ENCODE measurements around the gene ZBTB33. TPM values are rescaled to one million over a fixed set of nuclear protein-coding genes. Genes with fewer than 3 reads are reported as not detected.
A peak's percentile ranks its signal among the peaks of the same experiment; 100 is the strongest.

The ZBTB33 gene
- total and polyA plus RNA-seq, 4 donors = 2.6 to 12.1 (median 5.7) TPM

DNA sequence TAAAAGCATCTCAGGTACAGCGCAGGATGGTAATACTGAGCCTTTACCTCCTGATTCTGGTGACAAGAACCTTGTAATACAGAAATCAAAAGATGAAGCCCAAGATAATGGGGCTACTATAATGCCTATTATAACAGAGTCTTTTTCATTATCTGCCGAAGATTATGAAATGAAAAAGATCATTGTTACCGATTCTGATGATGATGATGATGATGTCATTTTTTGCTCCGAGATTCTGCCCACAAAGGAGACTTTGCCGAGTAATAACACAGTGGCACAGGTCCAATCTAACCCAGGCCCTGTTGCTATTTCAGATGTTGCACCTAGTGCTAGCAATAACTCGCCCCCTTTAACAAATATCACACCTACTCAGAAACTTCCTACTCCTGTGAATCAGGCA is 3.2 kb downstream of the ZBTB33 start:
- no peaks in the 10 kb centered on the region for H3K4me1 ChIP-seq (ENCODE audit: control insufficient read depth in 1 of 2, insufficient read depth in 2 of 2, low read length in 2 of 2)
- H3K9me3 ChIP-seq (ENCODE audit: control insufficient read depth, low read length) = no peaks in the 10 kb centered on the region
- DNase-seq (no peak), ATAC-seq (ENCODE audit: low FRiP score) (no peak)
- no peaks in the 10 kb centered on the region for H3K36me3 ChIP-seq (ENCODE audit: control insufficient read depth in 1 of 2, insufficient read depth in 2 of 2, low read length in 1 of 2)
- intact Hi-C loops (cut with DNase I) = loop anchor here in 1 of 2 donors (10.0 kb wide), 1 partner anchor 211 kb away; the partner anchor contains the start of gene LAMP2
- WGBS, 2 donors = 73 to 91% methylated on average over 6 of the region's 6 CpGs
- no peaks in the 10 kb centered on the region for H3K27me3 ChIP-seq (ENCODE audit: control insufficient read depth in 1 of 2, insufficient read depth in 2 of 2, low read length in 1 of 2)
- no peak overlapping the region for H3K4me3 ChIP-seq (ENCODE audit: low read length in 2 of 2)
- no peak overlapping the region for H3K27ac ChIP-seq (ENCODE audit: low read depth in 1 of 2, low read length in 2 of 2)

DNA sequence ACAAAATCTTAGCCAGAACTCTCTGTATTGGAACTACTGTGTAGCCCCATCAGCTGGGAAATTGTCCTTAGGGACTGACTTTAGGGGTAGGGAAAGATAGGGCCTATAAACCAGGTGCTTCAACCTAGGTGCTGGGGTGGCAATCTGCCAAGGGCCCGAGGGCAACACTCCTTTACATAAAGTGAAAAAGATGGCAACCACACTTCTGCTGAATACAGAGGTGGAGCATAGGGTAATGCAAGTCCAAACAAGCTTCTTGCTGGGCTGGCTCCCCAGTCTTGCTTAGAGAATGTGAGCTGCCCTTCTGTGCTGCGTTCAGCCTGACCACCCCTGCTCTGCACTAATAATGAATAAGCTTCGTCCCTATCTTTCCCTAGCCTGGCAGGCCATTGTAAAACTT is 9.8 kb downstream of the ZBTB33 start:
- intact Hi-C loops (cut with DNase I) = no loop called here
- no peak for ATAC-seq (ENCODE audit: low FRiP score)
- 46 to 63% methylated on average over 3 of the region's 3 CpGs for whole genome bisulfite sequencing, 2 donors

DNA sequence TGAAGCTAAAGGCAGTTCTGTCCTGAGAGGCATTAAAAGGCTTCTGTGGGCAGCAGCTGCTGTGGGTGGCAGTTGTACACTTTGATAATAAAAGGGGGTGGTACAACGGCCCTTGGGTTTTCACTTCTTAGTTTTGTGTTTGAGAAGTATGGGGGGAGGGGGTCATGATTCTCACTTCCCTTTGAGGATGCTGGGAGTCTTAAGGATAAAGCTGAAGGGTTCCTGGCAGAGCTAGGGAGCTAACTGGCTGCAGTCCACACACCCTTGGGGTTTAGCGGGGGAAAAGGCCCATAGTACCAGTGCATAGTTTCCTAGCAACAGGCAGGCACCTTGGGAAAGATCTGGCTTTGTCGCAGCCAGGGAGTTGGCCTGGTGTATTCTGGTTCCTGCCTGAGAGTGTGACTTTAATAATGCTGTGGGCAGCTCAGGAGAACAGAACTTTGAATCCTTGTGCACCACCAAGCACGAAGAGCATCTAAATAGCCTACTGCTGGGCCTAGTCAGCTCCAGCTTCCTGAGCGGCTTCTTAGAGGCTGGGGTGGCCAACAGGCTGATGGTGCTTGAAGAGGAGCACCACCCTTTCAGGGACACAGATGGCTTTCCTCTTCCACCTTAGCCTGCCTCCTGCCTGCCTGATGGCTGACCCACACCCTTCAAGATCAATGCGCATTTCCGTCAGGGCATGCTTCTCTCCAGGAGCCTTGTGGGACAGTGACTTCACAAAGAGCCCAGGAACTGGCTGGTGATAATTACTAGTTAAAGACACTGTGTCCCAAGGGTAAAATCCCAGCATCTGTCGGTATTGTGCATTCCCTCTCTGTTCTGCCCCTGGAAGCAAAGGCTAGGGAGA is 12.5 kb downstream of the ZBTB33 start:
- H3K27me3 ChIP-seq (ENCODE audit: control insufficient read depth in 1 of 2, insufficient read depth in 2 of 2, low read length in 1 of 2) = no peaks in the 10 kb centered on the region
- no peaks in the 10 kb centered on the region for H3K36me3 ChIP-seq (ENCODE audit: control insufficient read depth in 1 of 2, insufficient read depth in 2 of 2, low read length in 1 of 2)
- ATAC-seq (ENCODE audit: low FRiP score) = no peak
- H3K27ac ChIP-seq (ENCODE audit: low read depth in 1 of 2, low read length in 2 of 2) = no peak overlapping the region
- no peaks in the 10 kb centered on the region for H3K9me3 ChIP-seq (ENCODE audit: control insufficient read depth, low read length)
- H3K4me1 ChIP-seq (ENCODE audit: control insufficient read depth in 1 of 2, insufficient read depth in 2 of 2, low read length in 2 of 2) = no peaks in the 10 kb centered on the region
- no peak overlapping the region for H3K4me3 ChIP-seq (ENCODE audit: low read length in 2 of 2)
- no peak for DNase-seq
- 53 to 69% methylated on average over 8 of the region's 8 CpGs for WGBS, 2 donors
- intact Hi-C loops (cut with DNase I) = no loop called here

More for the DNA sequence above, 9.8 kb downstream of the ZBTB33 start:
- DNase-seq = no peak
- Histone ChIP-seq H3K27me3 (ENCODE audit: control insufficient read depth in 1 of 2, insufficient read depth in 2 of 2, low read length in 1 of 2) (no peaks in the 10 kb centered on the region), H3K4me3 (ENCODE audit: low read length in 2 of 2) (no peak overlapping the region), H3K27ac (ENCODE audit: low read depth in 1 of 2, low read length in 2 of 2) (no peak overlapping the region), H3K4me1 (ENCODE audit: control insufficient read depth in 1 of 2, insufficient read depth in 2 of 2, low read length in 2 of 2) (no peaks in the 10 kb centered on the region), H3K9me3 (ENCODE audit: control insufficient read depth, low read length) (no peaks in the 10 kb centered on the region), H3K36me3 (ENCODE audit: control insufficient read depth in 1 of 2, insufficient read depth in 2 of 2, low read length in 1 of 2) (no peaks in the 10 kb centered on the region)

DNA sequence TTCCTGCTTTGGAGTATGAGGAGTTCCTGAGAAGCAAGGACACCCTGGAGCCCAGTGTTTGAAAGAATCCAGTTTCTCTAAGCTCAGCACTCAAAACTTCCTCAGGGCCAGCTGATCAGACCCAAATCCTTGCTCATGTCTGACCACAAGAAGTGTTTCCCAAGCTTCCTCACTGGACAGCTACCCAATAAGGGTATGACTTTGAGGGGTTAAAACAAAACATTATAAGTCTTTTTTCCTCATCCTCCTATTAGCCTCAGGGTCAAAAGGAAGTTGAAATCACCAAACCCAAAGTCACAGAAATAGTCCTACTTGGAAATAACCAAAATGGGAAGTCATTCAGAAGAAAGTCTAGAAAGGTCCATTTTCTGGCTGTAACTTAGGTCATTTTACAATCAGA is 13.7 kb downstream of the ZBTB33 start:
- Histone ChIP-seq H3K27ac (ENCODE audit: low read depth in 1 of 2, low read length in 2 of 2) (no peak overlapping the region), H3K4me3 (ENCODE audit: low read length in 2 of 2) (no peak overlapping the region), H3K27me3 (ENCODE audit: control insufficient read depth in 1 of 2, insufficient read depth in 2 of 2, low read length in 1 of 2) (no peaks in the 10 kb centered on the region), H3K4me1 (ENCODE audit: control insufficient read depth in 1 of 2, insufficient read depth in 2 of 2, low read length in 2 of 2) (no peaks in the 10 kb centered on the region), H3K36me3 (ENCODE audit: control insufficient read depth in 1 of 2, insufficient read depth in 2 of 2, low read length in 1 of 2) (no peaks in the 10 kb centered on the region), H3K9me3 (ENCODE audit: control insufficient read depth, low read length) (no peaks in the 10 kb centered on the region)
- DNase-seq = no peak
- no peak for ATAC-seq (ENCODE audit: low FRiP score)
- intact Hi-C loops (cut with DNase I) = no loop called here

DNA sequence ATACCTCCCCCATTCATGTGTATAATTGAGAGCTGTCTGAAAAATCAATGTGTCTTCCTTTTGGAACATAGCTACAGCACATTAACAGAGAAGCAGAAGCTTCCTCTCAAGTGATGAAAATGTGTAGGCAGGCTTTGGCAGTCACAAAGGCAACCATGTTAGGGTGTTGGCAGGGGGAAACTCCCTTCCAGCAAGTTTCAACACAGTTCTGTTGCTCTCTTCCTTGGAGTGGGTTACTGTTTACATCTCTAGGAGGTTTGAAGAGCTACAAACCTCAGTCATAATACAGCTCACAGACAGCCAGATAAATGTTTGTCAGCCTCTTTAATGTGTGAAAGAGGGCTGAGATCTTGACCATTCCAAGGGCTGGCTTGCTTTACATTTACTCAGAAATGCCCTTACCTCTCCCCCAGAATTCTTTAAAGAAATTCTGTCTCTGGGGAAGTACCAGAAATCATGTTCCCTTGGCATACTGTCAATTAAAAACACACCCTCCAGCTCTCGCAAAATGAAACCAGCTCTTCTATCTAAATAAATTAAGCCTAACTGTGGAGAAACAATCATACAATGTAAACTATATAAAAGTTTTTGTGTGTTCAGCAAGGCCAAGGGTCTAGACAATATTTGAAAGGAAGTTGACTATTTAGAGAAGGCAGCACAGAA is 18.9 kb downstream of the ZBTB33 start:
- 41% methylated on average over 1 of the region's 1 CpG for WGBS, 2 donors
- Histone ChIP-seq H3K27me3 (ENCODE audit: control insufficient read depth in 1 of 2, insufficient read depth in 2 of 2, low read length in 1 of 2) (no peaks in the 10 kb centered on the region), H3K27ac (ENCODE audit: low read depth in 1 of 2, low read length in 2 of 2) (no peak overlapping the region), H3K36me3 (ENCODE audit: control insufficient read depth in 1 of 2, insufficient read depth in 2 of 2, low read length in 1 of 2) (no peaks in the 10 kb centered on the region), H3K4me1 (ENCODE audit: control insufficient read depth in 1 of 2, insufficient read depth in 2 of 2, low read length in 2 of 2) (no peaks in the 10 kb centered on the region), H3K9me3 (ENCODE audit: control insufficient read depth, low read length) (no peaks in the 10 kb centered on the region), H3K4me3 (ENCODE audit: low read length in 2 of 2) (no peak overlapping the region)
- intact Hi-C loops (cut with DNase I) = no loop called here
- ATAC-seq (ENCODE audit: low FRiP score) = peak; percentile 22
- DNase-seq = no peak

DNA sequence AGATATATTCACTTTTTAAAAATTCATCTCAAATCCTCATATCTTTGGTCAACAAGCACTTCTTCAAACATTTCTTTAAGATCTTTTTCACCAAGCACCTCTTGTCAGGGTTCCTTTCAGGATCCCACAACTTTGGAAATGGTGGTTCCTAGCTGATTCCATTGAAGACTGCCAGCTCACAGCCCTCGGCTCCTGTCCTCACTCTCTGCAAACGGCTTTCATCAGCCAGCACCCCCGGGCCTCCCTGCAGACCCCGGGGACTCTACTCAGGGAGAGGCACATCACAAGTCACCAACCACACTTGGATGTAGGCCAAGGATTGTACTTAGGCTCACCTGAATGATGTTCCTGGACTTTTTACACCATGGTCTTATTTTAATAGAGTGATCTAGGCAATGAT is 20.0 kb downstream of the ZBTB33 start:
- no peak overlapping the region for H3K27ac ChIP-seq (ENCODE audit: low read depth in 1 of 2, low read length in 2 of 2)
- ATAC-seq (ENCODE audit: low FRiP score) (no peak), DNase-seq (peak in 1 of 2 donors; percentile 56)
- H3K27me3 ChIP-seq (ENCODE audit: control insufficient read depth in 1 of 2, insufficient read depth in 2 of 2, low read length in 1 of 2) = no peaks in the 10 kb centered on the region
- no peaks in the 10 kb centered on the region for H3K9me3 ChIP-seq (ENCODE audit: control insufficient read depth, low read length)
- H3K36me3 ChIP-seq (ENCODE audit: control insufficient read depth in 1 of 2, insufficient read depth in 2 of 2, low read length in 1 of 2) = no peaks in the 10 kb centered on the region
- 70 to 81% methylated on average over 4 of the region's 4 CpGs for WGBS, 2 donors
- no peak overlapping the region for H3K4me3 ChIP-seq (ENCODE audit: low read length in 2 of 2)
- H3K4me1 ChIP-seq (ENCODE audit: control insufficient read depth in 1 of 2, insufficient read depth in 2 of 2, low read length in 2 of 2) = no peaks in the 10 kb centered on the region
- intact Hi-C loops (cut with DNase I) = no loop called here

DNA sequence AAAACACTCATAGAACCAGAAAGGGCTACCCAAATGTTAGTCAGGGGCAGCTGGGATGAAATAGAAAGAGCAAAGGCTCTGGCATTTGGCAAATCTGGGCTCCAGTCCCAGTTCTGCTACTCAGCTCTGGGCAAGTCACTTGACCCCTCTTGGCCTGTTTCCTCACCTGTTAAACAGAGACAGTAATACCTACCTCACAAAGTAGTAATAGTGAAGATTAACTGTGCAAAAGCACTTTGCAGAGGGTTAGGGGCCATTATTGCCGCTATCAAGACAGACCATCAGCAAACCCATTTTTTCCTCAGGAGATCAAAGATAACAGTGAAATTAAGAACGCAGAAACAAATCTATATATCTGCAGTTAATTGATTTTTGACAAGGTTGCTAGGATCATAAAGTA is 20.6 kb downstream of the ZBTB33 start:
- no peaks in the 10 kb centered on the region for H3K4me1 ChIP-seq (ENCODE audit: control insufficient read depth in 1 of 2, insufficient read depth in 2 of 2, low read length in 2 of 2)
- H3K27ac ChIP-seq (ENCODE audit: low read depth in 1 of 2, low read length in 2 of 2) = no peak overlapping the region
- no peak overlapping the region for H3K4me3 ChIP-seq (ENCODE audit: low read length in 2 of 2)
- H3K9me3 ChIP-seq (ENCODE audit: control insufficient read depth, low read length) = no peaks in the 10 kb centered on the region
- no peak for DNase-seq
- 70 to 84% methylated on average over 2 of the region's 2 CpGs for WGBS, 2 donors
- no peak for ATAC-seq (ENCODE audit: low FRiP score)
- intact Hi-C loops (cut with DNase I) = no loop called here
- H3K36me3 ChIP-seq (ENCODE audit: control insufficient read depth in 1 of 2, insufficient read depth in 2 of 2, low read length in 1 of 2) = no peaks in the 10 kb centered on the region
- no peaks in the 10 kb centered on the region for H3K27me3 ChIP-seq (ENCODE audit: control insufficient read depth in 1 of 2, insufficient read depth in 2 of 2, low read length in 1 of 2)

DNA sequence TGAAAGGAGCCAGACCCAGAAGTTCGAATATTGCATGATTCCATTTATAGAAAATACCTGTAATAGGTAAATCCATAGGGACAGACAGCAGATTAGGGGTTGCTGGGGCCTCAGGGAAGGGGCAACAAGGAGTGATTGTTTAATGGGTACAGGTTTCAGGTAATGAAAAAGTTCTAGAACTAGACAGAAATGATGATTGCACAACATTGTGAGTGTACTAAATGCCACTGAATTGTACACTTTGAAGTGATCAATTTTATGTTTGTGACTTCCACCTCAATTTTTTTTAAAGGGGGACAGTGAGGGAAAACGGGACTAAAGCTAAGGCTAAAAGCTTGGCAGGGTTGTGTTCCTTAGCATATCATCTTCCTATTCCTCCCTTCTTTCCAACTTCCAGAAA is 23.5 kb downstream of the ZBTB33 start:
- H3K9me3 ChIP-seq (ENCODE audit: control insufficient read depth, low read length) = no peaks in the 10 kb centered on the region
- WGBS, 2 donors = 46 to 62% methylated on average over 2 of the region's 2 CpGs
- DNase-seq = no peak
- intact Hi-C loops (cut with DNase I) = no loop called here
- ATAC-seq (ENCODE audit: low FRiP score) = no peak
- no peak overlapping the region for H3K4me3 ChIP-seq (ENCODE audit: low read length in 2 of 2)
- H3K4me1 ChIP-seq (ENCODE audit: control insufficient read depth in 1 of 2, insufficient read depth in 2 of 2, low read length in 2 of 2) = no peaks in the 10 kb centered on the region
- H3K27me3 ChIP-seq (ENCODE audit: control insufficient read depth in 1 of 2, insufficient read depth in 2 of 2, low read length in 1 of 2) = no peaks in the 10 kb centered on the region
- no peak overlapping the region for H3K27ac ChIP-seq (ENCODE audit: low read depth in 1 of 2, low read length in 2 of 2)
- H3K36me3 ChIP-seq (ENCODE audit: control insufficient read depth in 1 of 2, insufficient read depth in 2 of 2, low read length in 1 of 2) = no peaks in the 10 kb centered on the region

DNA sequence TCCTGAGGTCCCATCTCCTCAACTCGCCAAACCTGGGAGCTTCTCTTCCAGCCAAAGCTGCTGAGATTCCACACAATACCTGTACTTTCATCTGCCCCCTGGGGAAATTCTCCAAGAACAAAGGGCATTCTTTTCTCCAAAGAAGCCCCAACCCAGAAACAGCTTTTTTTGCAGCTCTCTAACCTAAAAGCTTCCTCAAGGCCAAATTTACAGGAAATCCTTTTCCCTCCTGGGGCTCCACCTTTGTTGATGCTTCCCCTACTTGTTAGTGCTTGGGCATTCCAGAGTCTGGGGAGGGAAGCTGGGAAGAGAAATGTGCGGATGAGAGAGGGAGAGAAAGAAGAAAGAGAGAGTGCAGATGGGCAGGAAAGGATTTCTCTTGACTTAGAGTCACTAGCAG is 24.3 kb downstream of the ZBTB33 start:
- no peak for ATAC-seq (ENCODE audit: low FRiP score)
- Histone ChIP-seq H3K4me3 (ENCODE audit: low read length in 2 of 2) (no peak overlapping the region), H3K9me3 (ENCODE audit: control insufficient read depth, low read length) (no peaks in the 10 kb centered on the region), H3K36me3 (ENCODE audit: control insufficient read depth in 1 of 2, insufficient read depth in 2 of 2, low read length in 1 of 2) (no peaks in the 10 kb centered on the region), H3K27ac (ENCODE audit: low read depth in 1 of 2, low read length in 2 of 2) (no peak overlapping the region), H3K4me1 (ENCODE audit: control insufficient read depth in 1 of 2, insufficient read depth in 2 of 2, low read length in 2 of 2) (no peaks in the 10 kb centered on the region), H3K27me3 (ENCODE audit: control insufficient read depth in 1 of 2, insufficient read depth in 2 of 2, low read length in 1 of 2) (no peaks in the 10 kb centered on the region)
- intact Hi-C loops (cut with DNase I) = no loop called here
- no peak for DNase-seq
- 35 to 62% methylated on average over 2 of the region's 2 CpGs for WGBS, 2 donors

Measured in aorta (tissue), 5 donors.